ENCODE measurements around the gene CRELD1.

Gene CRELD1

GRCh38 chr3:9955611-9956352 lies 22.1 kb downstream of the CRELD1 start:
- no peak for DNase-seq (ENCODE audit: low read depth, low spot score)

GRCh38 chr3:9957214-9957613 lies 23.6 kb downstream of the CRELD1 start:
- DNase-seq (ENCODE audit: low read depth, low spot score), result no peak

- DNase-seq (ENCODE audit: low read depth, low spot score), result no peak
These were observed 31.7 kb downstream of the CRELD1 start for GRCh38 chr3:9965200-9965875.

GRCh38 chr3:9966841-9967240 lies 33.2 kb downstream of the CRELD1 start:
- no peak for DNase-seq (ENCODE audit: low read depth, low spot score)

- no peak for DNase-seq (ENCODE audit: low read depth, low spot score)
These were observed 36.0 kb downstream of the CRELD1 start for GRCh38 chr3:9969632-9970019.

GRCh38 chr3:9970020-9970652 lies 36.5 kb downstream of the CRELD1 start:
- DNase-seq (ENCODE audit: low read depth, low spot score), result no peak

GRCh38 chr3:9976721-9977709 lies 43.4 kb downstream of the CRELD1 start:
- DNase-seq (ENCODE audit: low read depth, low spot score), result peak; percentile 62

- DNase-seq (ENCODE audit: low read depth, low spot score), result no peak
These were observed 45.2 kb downstream of the CRELD1 start for GRCh38 chr3:9978710-9979305.

GRCh38 chr3:9980251-9980650 lies 46.6 kb downstream of the CRELD1 start:
- no peak for DNase-seq (ENCODE audit: low read depth, low spot score)

GRCh38 chr3:9986230-9986725 lies 52.6 kb downstream of the CRELD1 start:
- no peak for DNase-seq (ENCODE audit: low read depth, low spot score)

GRCh38 chr3:9994086-9994844 lies 60.6 kb downstream of the CRELD1 start:
- no peak for DNase-seq (ENCODE audit: low read depth, low spot score)

Data from smooth muscle cell of the brain vasculature (primary cell).